HCT116 (cell line): Measurements from ENCODE around the gene CLDN20. TPM values are rescaled to one million over a fixed set of nuclear protein-coding genes. Genes with fewer than 3 reads are reported as not detected.

Source experiments
- ATAC-seq: fragments of 200-7000 bp; cut with Tn5 transposase; 2 replicates; pipeline ENCODE4 v1.9.1; 2020; ENCODE audit warnings: mild to moderate bottlenecking, moderate library complexity
- BruUV-seq: library from RNA; stranded (reverse); fragments of 400-500 nt; replicated peaks from 2 replicates; lab custom pipeline; 2021; lab: Mats Ljungman, UMichigan
- CTCF ChIA-PET: fragments of 300-600 bp; sonication (Branson Sonifier 250); formaldehyde crosslinking; loops from one replicate; lab custom pipeline; 2021; ENCODE audit warnings: antibody characterized with exemption; lab: Charles Lee
- POLR2A ChIA-PET: fragments of 300-600, 350-600 bp; sonication (Branson Sonifier 250); formaldehyde crosslinking; loops from one replicate; lab custom pipeline; 2021; ENCODE audit warnings: antibody characterized with exemption; lab: Charles Lee
- RAD21 ChIA-PET, 2 experiments: fragments of 300-600 bp; sonication (Branson Sonifier 250); formaldehyde crosslinking; loops; one replicate each; lab custom pipeline; 2023; ENCODE audit warnings: low total read pairs in 2 of 2; ENCODE audit not compliant: uncharacterized antibody in 2 of 2, unreplicated experiment in 2 of 2, low non-redundant PET in 1 of 2; lab: Charles Lee
- DNase-seq: peaks from one replicate; pipeline ENCODE4 v3.0.0-alpha.2; 2010; ENCODE audit warnings: low read depth, low spot score
- H2AFZ ChIP-seq: fragments of 200-600 bp; shearing (Covaris generic), sonication (generic); 2 replicates; pipeline ENCODE4 v1.6.1; 2017; ENCODE audit warnings: low read depth, mixed run types, mixed read lengths, antibody characterized with exemption, low read length; ENCODE audit not compliant: poor library complexity, severe bottlenecking
- H3K27ac ChIP-seq: 2 replicates; pipeline ENCODE4 v1.5.1; 2012; ENCODE audit warnings: low read depth, low read length
- H3K27me3 ChIP-seq: fragments of 200-600 bp; sonication (generic); 2 replicates; pipeline ENCODE4 v1.6.1; 2016; ENCODE audit warnings: mixed run types, low read length, mixed read lengths; ENCODE audit not compliant: insufficient read depth
- H3K36me3 ChIP-seq, 2 experiments: fragments of 200-500 bp in 1 of 2; fragments of 200-600 bp in 1 of 2; sonication (Bioruptor generic) in 1 of 2; sonication (generic) in 1 of 2; 2 replicates each; pipeline versions ENCODE4 v1.5.1 to v1.6.1; 2014 to 2016; ENCODE audit warnings: low read length in 2 of 2, inconsistent platforms in 1 of 2, mixed read lengths in 1 of 2, mixed run types in 1 of 2; ENCODE audit not compliant: insufficient read depth in 2 of 2, control insufficient read depth in 1 of 2
- H3K4me1 ChIP-seq, 2 experiments: fragments of 200-600 bp in 1 of 2; sonication (generic) in 1 of 2; 2 replicates each; pipeline versions ENCODE4 v1.5.1 to v1.6.1; 2012 to 2017; ENCODE audit warnings: low read length in 2 of 2, inconsistent platforms in 1 of 2, mild to moderate bottlenecking in 1 of 2, mixed read lengths in 1 of 2, mixed run types in 1 of 2, moderate library complexity in 1 of 2; ENCODE audit not compliant: insufficient read depth in 2 of 2, control insufficient read depth in 1 of 2
- H3K4me2 ChIP-seq: fragments of 200-600 bp; sonication (generic); 2 replicates; pipeline ENCODE4 v1.6.1; 2017; ENCODE audit warnings: mixed run types, low read length, mixed read lengths
- H3K4me3 ChIP-seq, 2 experiments: fragments of 200-600 bp in 1 of 2; sonication (generic) in 1 of 2; replicated peaks in 1 of 2; 2 replicates each; pipeline ENCODE4 v1.5.1; 2011 to 2016; ENCODE audit warnings: low read length in 2 of 2, control low read depth in 1 of 2, low read depth in 1 of 2, mild to moderate bottlenecking in 1 of 2, mixed read lengths in 1 of 2, mixed run types in 1 of 2
- H3K79me2 ChIP-seq: fragments of 200-600 bp; sonication (generic); 2 replicates; pipeline ENCODE4 v1.6.1; 2017; ENCODE audit warnings: mild to moderate bottlenecking, mixed run types, low read length, moderate library complexity, mixed read lengths; ENCODE audit not compliant: insufficient read depth
- H3K9ac ChIP-seq: fragments of 200-600 bp; sonication (generic); 2 replicates; pipeline ENCODE4 v1.6.1; 2016; ENCODE audit warnings: low read length, mixed read lengths
- H3K9me2 ChIP-seq: fragments of 200-600 bp; sonication (generic), shearing (Covaris generic); 2 replicates; pipeline ENCODE4 v1.6.1; 2017; ENCODE audit warnings: mixed run types, mild to moderate bottlenecking, moderate library complexity; ENCODE audit not compliant: insufficient read depth
- H3K9me3 ChIP-seq, 2 experiments: fragments of 200-500 bp in 1 of 2; fragments of 200-600 bp in 1 of 2; sonication (Bioruptor generic) in 1 of 2; sonication (generic) in 1 of 2; 2 replicates each; pipeline ENCODE4 v1.6.1; 2014 to 2017; ENCODE audit warnings: low read length in 2 of 2, mixed read lengths in 2 of 2, inconsistent platforms in 1 of 2, low read depth in 1 of 2, mild to moderate bottlenecking in 1 of 2, mixed run types in 1 of 2, moderate library complexity in 1 of 2; ENCODE audit not compliant: control insufficient read depth in 1 of 2, insufficient read depth in 1 of 2
- H4K20me1 ChIP-seq: fragments of 200-600 bp; sonication (generic), shearing (Covaris generic); 2 replicates; pipeline ENCODE4 v1.6.1; 2017; ENCODE audit warnings: mixed run types, mild to moderate bottlenecking, moderate library complexity; ENCODE audit not compliant: insufficient read depth
- CEBPB ChIP-seq: IDR thresholded peaks from 2 replicates; pipeline ENCODE4 v1.6.1; 2012; ENCODE audit warnings: low read depth
- ELF1 ChIP-seq: IDR thresholded peaks from 2 replicates; pipeline ENCODE4 v1.6.1; 2012; ENCODE audit warnings: low read depth, borderline replicate concordance
- EZH2 ChIP-seq: fragments of 200-600 bp; sonication (generic); IDR thresholded peaks from 2 replicates; pipeline ENCODE4 v1.6.1; 2017; ENCODE audit warnings: antibody characterized with exemption, mixed run types
- EZH2phosphoT487 ChIP-seq: fragments of 200-600 bp; IDR thresholded peaks from 2 replicates; pipeline ENCODE4 v1.6.1; 2018; ENCODE audit warnings: antibody characterized with exemption, borderline replicate concordance
- FOSL1 ChIP-seq: IDR thresholded peaks from 2 replicates; pipeline ENCODE4 v1.6.1; 2012; ENCODE audit warnings: low read depth
- POLR2A ChIP-seq: IDR thresholded peaks from 2 replicates; pipeline ENCODE4 v1.7.0; 2011; ENCODE audit warnings: borderline replicate concordance; ENCODE audit not compliant: insufficient read depth, insufficient read length; ENCODE audit errors: extremely low read depth
- SIN3A ChIP-seq: IDR thresholded peaks from 2 replicates; pipeline ENCODE4 v1.6.1; 2012; ENCODE audit warnings: low read depth
- SRF ChIP-seq: IDR thresholded peaks from 2 replicates; pipeline ENCODE4 v1.6.1; 2012; ENCODE audit warnings: low read depth
- TCF7L2 ChIP-seq: IDR thresholded peaks from 2 replicates; pipeline ENCODE4 v1.7.0; 2011; ENCODE audit warnings: borderline replicate concordance, inconsistent platforms; ENCODE audit not compliant: insufficient read depth, insufficient read length; ENCODE audit errors: extremely low read depth
- YY1 ChIP-seq: IDR thresholded peaks from 2 replicates; pipeline ENCODE4 v1.6.1; 2011; ENCODE audit warnings: low read length, low read depth, moderate library complexity, mild to moderate bottlenecking; ENCODE audit not compliant: insufficient replicate concordance; ENCODE audit errors: extremely low read depth
- intact Hi-C: fragments of 100-400 bp; cut with micrococcal nuclease; formaldehyde crosslinking; loops from 2 replicates; pipeline ENCODE4 v1.10.0; 2022
- total RNA-seq: library from RNA; stranded (reverse); gene quantifications from one replicate; pipeline ENCODE4 v1.2.1, GENCODE V29; 2021; ENCODE audit not compliant: unreplicated experiment
- TF ChIP-seq, protein P1 (sequence below): IDR thresholded peaks from 2 replicates; pipeline ENCODE4 v1.6.1; 2012
- TF ChIP-seq, protein P2 (sequence below): IDR thresholded peaks from 2 replicates; pipeline ENCODE4 v1.6.1; 2012

Gene CLDN20
- total RNA-seq, 1 experiment from 2014 or later: not detected

DNA sequence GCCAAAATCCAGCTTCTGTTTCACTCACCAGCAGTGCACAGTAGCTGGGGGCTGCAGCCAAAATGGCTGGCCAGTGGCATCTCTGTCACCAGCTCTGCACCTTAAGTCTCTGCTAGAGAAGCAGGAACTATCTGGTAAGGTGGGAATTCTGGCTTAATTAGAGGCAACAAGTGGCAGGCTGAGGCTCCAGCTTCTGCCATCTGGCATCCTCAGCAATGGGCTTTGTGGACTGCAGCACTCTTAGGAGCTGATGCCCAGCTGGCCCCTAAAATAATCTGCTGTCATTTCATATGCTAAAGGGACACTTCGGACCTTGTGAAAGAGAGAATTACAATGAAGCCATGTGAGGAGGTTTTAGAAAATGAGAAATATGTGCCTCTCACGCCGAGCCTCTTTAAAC, 4.6 kb upstream of the CLDN20 start:
- intact Hi-C loops: no loop called here
- TF ChIP-seq EZH2 (no peak), POLR2A (no peak), SIN3A (no peak), SRF (no peak), YY1 (no peak), EZH2phosphoT487 (no peak), TCF7L2 (no peak), CEBPB (no peak)
- TF ChIP-seq, protein P1, sequence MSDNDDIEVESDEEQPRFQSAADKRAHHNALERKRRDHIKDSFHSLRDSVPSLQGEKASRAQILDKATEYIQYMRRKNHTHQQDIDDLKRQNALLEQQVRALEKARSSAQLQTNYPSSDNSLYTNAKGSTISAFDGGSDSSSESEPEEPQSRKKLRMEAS: no peak
- DNase-seq: no peak
- peaks cover 9 to 13% of the 10 kb centered on the region in 2 experiments; a peak in 3 of 4 replicates for H3K36me3 ChIP-seq
- H3K4me2 ChIP-seq: no peak overlapping the region
- H3K4me3 ChIP-seq: no peak overlapping the region
- H3K27ac ChIP-seq: no peak overlapping the region
- H3K79me2 ChIP-seq: no peaks in the 10 kb centered on the region
- H2AFZ ChIP-seq: no peak overlapping the region
- no peaks in the 10 kb centered on the region for H3K9me3 ChIP-seq
- H4K20me1 ChIP-seq: no peaks in the 10 kb centered on the region
- H3K4me1 ChIP-seq: no peaks in the 10 kb centered on the region
- no TSS peak for BruUV-seq
- RAD21 ChIA-PET: interaction anchor here in 1 of 2 experiments (0.6 kb wide), 1 partner anchor 286 kb away, joined by 3 read pairs; no protein-coding TSS in a partner anchor
- ATAC-seq: no peak
- no peaks in the 10 kb centered on the region for H3K9me2 ChIP-seq
- POLR2A ChIA-PET: no interaction called here
- H3K9ac ChIP-seq: no peak overlapping the region
- no peaks in the 10 kb centered on the region for H3K27me3 ChIP-seq
- CTCF ChIA-PET: no interaction called here

GRCh38 chr6:155259897-155260296, 3.9 kb upstream of the CLDN20 start:
- no peak overlapping the region for H3K27ac ChIP-seq
- no peak overlapping the region for H3K4me3 ChIP-seq
- ChIA-PET CTCF (no interaction called here), RAD21 (no interaction called here), POLR2A (no interaction called here)
- H3K9me3 ChIP-seq: no peaks in the 10 kb centered on the region
- no peak overlapping the region for H2AFZ ChIP-seq
- no peak overlapping the region for H3K4me2 ChIP-seq
- DNase-seq (no peak), ATAC-seq (no peak)
- no peaks in the 10 kb centered on the region for H3K79me2 ChIP-seq
- intact Hi-C loops: no loop called here
- no peaks in the 10 kb centered on the region for H3K27me3 ChIP-seq
- peaks cover 9 to 13% of the 10 kb centered on the region in 2 experiments; a peak in 3 of 4 replicates for H3K36me3 ChIP-seq
- no TSS peak for BruUV-seq
- H3K9ac ChIP-seq: no peak overlapping the region
- H3K4me1 ChIP-seq: no peaks in the 10 kb centered on the region
- H3K9me2 ChIP-seq: no peaks in the 10 kb centered on the region
- TF ChIP-seq TCF7L2: no peak
- TF ChIP-seq CEBPB: no peak
- TF ChIP-seq, protein P2, sequence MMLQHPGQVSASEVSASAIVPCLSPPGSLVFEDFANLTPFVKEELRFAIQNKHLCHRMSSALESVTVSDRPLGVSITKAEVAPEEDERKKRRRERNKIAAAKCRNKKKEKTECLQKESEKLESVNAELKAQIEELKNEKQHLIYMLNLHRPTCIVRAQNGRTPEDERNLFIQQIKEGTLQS: no peak
- no peak for TF ChIP-seq FOSL1
- no peak for TF ChIP-seq SRF
- TF ChIP-seq ELF1: no peak
- H4K20me1 ChIP-seq: no peaks in the 10 kb centered on the region
